ENCODE results near the gene SLC35A4. TPM values are rescaled to one million over a fixed set of nuclear protein-coding genes. Genes with fewer than 3 reads are reported as not detected.

Gene SLC35A4
- total RNA-seq, 2 experiments from 2014 or later = 16.9 to 17.8 TPM

- peaks cover 62% of the 10 kb centered on the region for H3K36me3 Mint-ChIP-seq (ENCODE audit: low read depth)
- peak overlapping the region; percentile 59 for H3K4me3 Mint-ChIP-seq
- peaks cover 69% of the 10 kb centered on the region for H3K4me1 ChIP-seq (ENCODE audit: insufficient read depth, low read length)
- H3K9me3 Mint-ChIP-seq = no peaks in the 10 kb centered on the region
- H3K27ac ChIP-seq (ENCODE audit: low read depth in 1 of 2, low read length in 2 of 2) = no peak overlapping the region
- no peaks in the 10 kb centered on the region for H3K9me3 ChIP-seq (ENCODE audit: control insufficient read depth in 1 of 2, insufficient read depth in 1 of 2, low read length in 2 of 2)
- TF ChIP-seq, protein P1, sequence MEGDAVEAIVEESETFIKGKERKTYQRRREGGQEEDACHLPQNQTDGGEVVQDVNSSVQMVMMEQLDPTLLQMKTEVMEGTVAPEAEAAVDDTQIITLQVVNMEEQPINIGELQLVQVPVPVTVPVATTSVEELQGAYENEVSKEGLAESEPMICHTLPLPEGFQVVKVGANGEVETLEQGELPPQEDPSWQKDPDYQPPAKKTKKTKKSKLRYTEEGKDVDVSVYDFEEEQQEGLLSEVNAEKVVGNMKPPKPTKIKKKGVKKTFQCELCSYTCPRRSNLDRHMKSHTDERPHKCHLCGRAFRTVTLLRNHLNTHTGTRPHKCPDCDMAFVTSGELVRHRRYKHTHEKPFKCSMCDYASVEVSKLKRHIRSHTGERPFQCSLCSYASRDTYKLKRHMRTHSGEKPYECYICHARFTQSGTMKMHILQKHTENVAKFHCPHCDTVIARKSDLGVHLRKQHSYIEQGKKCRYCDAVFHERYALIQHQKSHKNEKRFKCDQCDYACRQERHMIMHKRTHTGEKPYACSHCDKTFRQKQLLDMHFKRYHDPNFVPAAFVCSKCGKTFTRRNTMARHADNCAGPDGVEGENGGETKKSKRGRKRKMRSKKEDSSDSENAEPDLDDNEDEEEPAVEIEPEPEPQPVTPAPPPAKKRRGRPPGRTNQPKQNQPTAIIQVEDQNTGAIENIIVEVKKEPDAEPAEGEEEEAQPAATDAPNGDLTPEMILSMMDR (IDR thresholded peaks at IDR 0.05) = no peak
- CTCF ChIA-PET = no interaction called here
- no peak overlapping the region for H3K4me3 ChIP-seq (ENCODE audit: low read length)
- peaks cover 75% of the 10 kb centered on the region for H3K4me1 Mint-ChIP-seq (ENCODE audit: low read depth)
- peak overlapping the region; percentile 97 for H3K27ac Mint-ChIP-seq
- DNase-seq = no peak
- no peaks in the 10 kb centered on the region for H3K27me3 ChIP-seq (ENCODE audit: control insufficient read depth in 1 of 2, insufficient read depth in 2 of 2, low read length in 2 of 2)
- H3K27me3 Mint-ChIP-seq = no peaks in the 10 kb centered on the region
- H3K36me3 ChIP-seq (ENCODE audit: insufficient read depth, low read length) = peaks cover 37% of the 10 kb centered on the region
- POLR2A ChIA-PET = interaction anchor here (0.9 to 8.9 kb wide), 3 partner anchors 10 to 144 kb away, joined by 5 to 87 read pairs (median 7); partner anchors contain the start of genes EIF4EBP3 and SRA1
- ATAC-seq (ENCODE audit: poor library complexity) = no peak
- intact Hi-C loops (cut with DNase I, micrococcal nuclease) = loop anchor here in 1 of 2 experiments (5.0 to 10.0 kb wide), 4 partner anchors 130 to 460 kb away; partner anchors contain the start of gene CYSTM1
Measured at GRCh38 chr5:140567136-140567818, 2.6 kb downstream of the SLC35A4 start.

DNA sequence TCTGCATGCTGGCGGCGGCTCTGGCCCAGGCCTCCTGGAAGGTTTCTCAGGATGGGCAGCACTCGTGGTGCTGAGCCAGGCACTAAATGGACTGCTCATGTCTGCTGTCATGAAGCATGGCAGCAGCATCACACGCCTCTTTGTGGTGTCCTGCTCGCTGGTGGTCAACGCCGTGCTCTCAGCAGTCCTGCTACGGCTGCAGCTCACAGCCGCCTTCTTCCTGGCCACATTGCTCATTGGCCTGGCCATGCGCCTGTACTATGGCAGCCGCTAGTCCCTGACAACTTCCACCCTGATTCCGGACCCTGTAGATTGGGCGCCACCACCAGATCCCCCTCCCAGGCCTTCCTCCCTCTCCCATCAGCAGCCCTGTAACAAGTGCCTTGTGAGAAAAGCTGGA, 3.2 kb downstream of the SLC35A4 start:
- ChIA-PET POLR2A (interaction anchor here (2.2 kb wide), 1 partner anchor 166 kb away, joined by 9 read pairs; the partner anchor contains the start of gene ANKHD1), CTCF (no interaction called here)
- ATAC-seq (ENCODE audit: poor library complexity) (no peak), DNase-seq (no peak)
- peak overlapping the region; percentile 59 for H3K4me3 Mint-ChIP-seq
- peaks cover 37% of the 10 kb centered on the region for H3K36me3 ChIP-seq (ENCODE audit: insufficient read depth, low read length)
- no peak overlapping the region for H3K4me3 ChIP-seq (ENCODE audit: low read length)
- no peaks in the 10 kb centered on the region for H3K27me3 ChIP-seq (ENCODE audit: control insufficient read depth in 1 of 2, insufficient read depth in 2 of 2, low read length in 2 of 2)
- H3K9me3 ChIP-seq (ENCODE audit: control insufficient read depth in 1 of 2, insufficient read depth in 1 of 2, low read length in 2 of 2) = no peaks in the 10 kb centered on the region
- peaks cover 62% of the 10 kb centered on the region for H3K36me3 Mint-ChIP-seq (ENCODE audit: low read depth)
- H3K27ac ChIP-seq (ENCODE audit: low read depth in 1 of 2, low read length in 2 of 2) = peak overlapping the region in 1 of 2 donors; percentile 58
- intact Hi-C loops (cut with DNase I, micrococcal nuclease) = loop anchor here in 1 of 2 experiments (5.0 to 10.0 kb wide), 4 partner anchors 129 to 461 kb away; partner anchors contain the start of gene CYSTM1
- peaks cover 65% of the 10 kb centered on the region for H3K4me1 ChIP-seq (ENCODE audit: insufficient read depth, low read length)
- peaks cover 70% of the 10 kb centered on the region for H3K4me1 Mint-ChIP-seq (ENCODE audit: low read depth)
- H3K27me3 Mint-ChIP-seq = no peaks in the 10 kb centered on the region
- H3K27ac Mint-ChIP-seq = peak overlapping the region; percentile 97
- H3K9me3 Mint-ChIP-seq = no peaks in the 10 kb centered on the region
- TF ChIP-seq, protein P1 (IDR thresholded peaks at IDR 0.05) = no peak

DNA sequence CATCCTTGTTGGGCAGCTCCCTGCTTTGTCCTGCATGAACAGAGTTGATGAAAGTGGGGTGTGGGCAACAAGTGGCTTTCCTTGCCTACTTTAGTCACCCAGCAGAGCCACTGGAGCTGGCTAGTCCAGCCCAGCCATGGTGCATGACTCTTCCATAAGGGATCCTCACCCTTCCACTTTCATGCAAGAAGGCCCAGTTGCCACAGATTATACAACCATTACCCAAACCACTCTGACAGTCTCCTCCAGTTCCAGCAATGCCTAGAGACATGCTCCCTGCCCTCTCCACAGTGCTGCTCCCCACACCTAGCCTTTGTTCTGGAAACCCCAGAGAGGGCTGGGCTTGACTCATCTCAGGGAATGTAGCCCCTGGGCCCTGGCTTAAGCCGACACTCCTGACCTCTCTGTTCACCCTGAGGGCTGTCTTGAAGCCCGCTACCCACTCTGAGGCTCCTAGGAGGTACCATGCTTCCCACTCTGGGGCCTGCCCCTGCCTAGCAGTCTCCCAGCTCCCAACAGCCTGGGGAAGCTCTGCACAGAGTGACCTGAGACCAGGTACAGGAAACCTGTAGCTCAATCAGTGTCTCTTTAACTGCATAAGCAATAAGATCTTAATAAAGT, 3.9 kb downstream of the SLC35A4 start:
- peak overlapping the region; percentile 58 to 88 for H3K27ac ChIP-seq (ENCODE audit: low read depth in 1 of 2, low read length in 2 of 2)
- H3K9me3 Mint-ChIP-seq = no peaks in the 10 kb centered on the region
- ChIA-PET CTCF (interaction anchor here (1.2 kb wide), 1 partner anchor 21 kb away, joined by 4 read pairs; the partner anchor contains the start of gene EIF4EBP3), POLR2A (interaction anchor here (1.6 to 2.2 kb wide), 3 partner anchors 11 to 167 kb away, joined by 8 to 9 read pairs (median 9); partner anchors contain the start of genes ANKHD1, IK, NDUFA2 and SRA1)
- ATAC-seq (ENCODE audit: poor library complexity) = no peak
- no peaks in the 10 kb centered on the region for H3K27me3 Mint-ChIP-seq
- peak overlapping the region; percentile 29 for H3K4me3 ChIP-seq (ENCODE audit: low read length)
- TF ChIP-seq, protein P1 (IDR thresholded peaks at IDR 0.05) = no peak
- peaks cover 62% of the 10 kb centered on the region for H3K36me3 Mint-ChIP-seq (ENCODE audit: low read depth)
- H3K4me3 Mint-ChIP-seq = peak overlapping the region; percentile 84
- H3K9me3 ChIP-seq (ENCODE audit: control insufficient read depth in 1 of 2, insufficient read depth in 1 of 2, low read length in 2 of 2) = no peaks in the 10 kb centered on the region
- peaks cover 60% of the 10 kb centered on the region for H3K4me1 ChIP-seq (ENCODE audit: insufficient read depth, low read length)
- H3K4me1 Mint-ChIP-seq (ENCODE audit: low read depth) = peaks cover 64% of the 10 kb centered on the region
- peaks cover 37% of the 10 kb centered on the region for H3K36me3 ChIP-seq (ENCODE audit: insufficient read depth, low read length)
- no peak for DNase-seq
- intact Hi-C loops (cut with DNase I, micrococcal nuclease) = loop anchor here in 1 of 2 experiments (5.0 to 10.0 kb wide), 4 partner anchors 129 to 461 kb away; partner anchors contain the start of gene CYSTM1
- H3K27ac Mint-ChIP-seq = peak overlapping the region; percentile 97
- no peaks in the 10 kb centered on the region for H3K27me3 ChIP-seq (ENCODE audit: control insufficient read depth in 1 of 2, insufficient read depth in 2 of 2, low read length in 2 of 2)
